AG09319 (cell line): ENCODE results near the gene KMT2B.

ENCODE experiments used
- DNase-seq: peaks from one replicate; pipeline ENCODE4 v3.0.0-alpha.2; 2010; ENCODE audit warnings: low read depth; ENCODE audit errors: extremely low read depth
- CTCF ChIP-seq: IDR thresholded peaks from 2 replicates; pipeline ENCODE4 v1.5.1; 2011; ENCODE audit warnings: low read depth, mild to moderate bottlenecking, inconsistent platforms, low read length, moderate library complexity

Gene KMT2B

GRCh38 chr19:35713506-35713850 is 4.3 kb upstream of the KMT2B start:
- no peak for DNase-seq

GRCh38 chr19:35713904-35714495 is 3.8 kb upstream of the KMT2B start:
- TF ChIP-seq CTCF = no peak
- no peak for DNase-seq

More at GRCh38 chr19:35713506-35713850, 4.3 kb upstream of the KMT2B start:
- no peak for TF ChIP-seq CTCF

GRCh38 chr19:35714601-35715354 is 3.0 kb upstream of the KMT2B start:
- no peak for TF ChIP-seq CTCF
- DNase-seq = no peak

GRCh38 chr19:35715355-35715809 is 2.4 kb upstream of the KMT2B start:
- TF ChIP-seq CTCF = no peak
- no peak for DNase-seq

- no peak for TF ChIP-seq CTCF
- DNase-seq = no peak
These were observed 1.6 kb upstream of the KMT2B start for GRCh38 chr19:35715981-35716800.

GRCh38 chr19:35716801-35717664 is 770 bp upstream of the KMT2B start:
- TF ChIP-seq CTCF = peak; percentile 86

More at GRCh38 chr19:35716801-35717664, 770 bp upstream of the KMT2B start:
- peak; percentile 55 for DNase-seq
